Lung (tissue), 12 donors: Measurements from ENCODE around the gene RNASEH1. TPM values are rescaled to one million over a fixed set of nuclear protein-coding genes. Genes with fewer than 3 reads are reported as not detected.

Experiments
- ATAC-seq: fragments of 200-7000 bp; cut with Tn5 transposase; one replicate; pipeline ENCODE4 v1.9.1; 2020; ENCODE audit warnings: moderate number of reproducible peaks; ENCODE audit not compliant: insufficient read depth, low FRiP score
- DNase-seq, 3 donors: peaks; one replicate each; pipeline ENCODE4 v3.0.0-alpha.2; 2013 to 2017
- H3K27ac ChIP-seq, 2 donors: one replicate each; pipeline ENCODE4 v1.5.1; 2013; ENCODE audit warnings: mild to moderate bottlenecking in 2 of 2, moderate library complexity in 2 of 2, control low read depth in 1 of 2, inconsistent platforms in 1 of 2, low read depth in 1 of 2, low read length in 1 of 2
- H3K27me3 ChIP-seq, 3 donors: one replicate each; pipeline ENCODE4 v1.5.1; 2013; ENCODE audit warnings: low read length in 2 of 3; ENCODE audit not compliant: control insufficient read depth in 3 of 3, insufficient read depth in 3 of 3
- H3K36me3 ChIP-seq, 4 donors: one replicate each; pipeline ENCODE4 v1.5.1; 2013; ENCODE audit warnings: low read length in 4 of 4, mild to moderate bottlenecking in 1 of 4, moderate library complexity in 1 of 4; ENCODE audit not compliant: control insufficient read depth in 4 of 4, insufficient read depth in 4 of 4
- H3K4me1 ChIP-seq, 5 donors: one replicate each; pipeline ENCODE4 v1.5.1; 2013; ENCODE audit warnings: low read length in 5 of 5, mild to moderate bottlenecking in 2 of 5, moderate library complexity in 1 of 5; ENCODE audit not compliant: control insufficient read depth in 5 of 5, insufficient read depth in 5 of 5
- H3K4me3 ChIP-seq: one replicate; pipeline ENCODE4 v1.5.1; 2013; ENCODE audit warnings: mild to moderate bottlenecking, control low read depth, moderate library complexity
- H3K9ac ChIP-seq, 2 donors: one replicate each; pipeline ENCODE4 v1.5.1; 2013; ENCODE audit warnings: low read length in 2 of 2, control low read depth in 1 of 2; ENCODE audit not compliant: insufficient read depth in 1 of 2
- H3K9me3 ChIP-seq, 4 donors: one replicate each; pipeline ENCODE4 v1.5.1; 2013; ENCODE audit warnings: low read length in 3 of 4, mild to moderate bottlenecking in 1 of 4, moderate library complexity in 1 of 4; ENCODE audit not compliant: control insufficient read depth in 4 of 4, insufficient read depth in 3 of 4
- WGBS, 2 donors: extraction: QIAGEN DNeasy Blood & Tissue Kit; methylation state at CpG; one replicate each; pipeline ENCODE4 v1.1.7; 2013; 5-methylcytosine and 5-hydroxymethylcytosine counted together
- polyA plus RNA-seq, 2 donors: library from polyadenylated mRNA; stranded (reverse); fragments of 200-250 nt; gene quantifications; one replicate each; pipeline ENCODE4 v1.2.1, GENCODE V29; 2013
- total RNA-seq, 2 donors: library from RNA; depleted of rRNA in 1 of 2; stranded (reverse); fragments of >200 nt in 1 of 2; gene quantifications; one replicate each; pipeline ENCODE4 v1.2.1, GENCODE V29; 2014 to 2021
- TF ChIP-seq, protein P1 (sequence below): IDR thresholded peaks from 2 replicates; pipeline ENCODE4 v1.5.1; 2012; ENCODE audit warnings: mild to moderate bottlenecking; ENCODE audit errors: control extremely low read depth, extremely low read depth
- donor health status: control.
- donor health status: control.
- donor health status: Bipolar disorder and iron deficiency.
- donor health status: healthy.
- donor health status: DM: yes; HTN: yes; CAD: no.

The RNASEH1 gene
- total and polyA plus RNA-seq, 4 donors: 9.6 to 24.5 (median 15.2) TPM

DNA sequence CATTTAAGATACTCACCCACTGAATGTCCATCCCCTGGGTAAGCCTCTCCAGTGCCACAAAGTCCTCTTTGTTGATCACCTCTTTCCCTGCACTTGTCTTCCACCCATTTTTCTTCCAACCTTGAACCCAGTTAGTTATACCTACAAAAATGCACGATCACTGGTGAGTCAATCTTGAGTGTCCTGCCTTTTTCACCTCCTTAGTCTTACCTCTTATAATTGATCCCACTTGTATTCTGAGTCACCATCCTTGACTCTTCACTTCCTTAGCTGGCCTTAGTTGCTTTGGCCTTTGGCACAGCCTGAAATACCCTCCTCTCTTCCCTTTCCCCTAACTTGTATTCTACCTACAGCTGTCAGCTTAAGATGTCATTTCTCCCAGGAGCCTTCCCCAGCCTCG, 10.2 kb downstream of the RNASEH1 start:
- TF ChIP-seq, protein P1, sequence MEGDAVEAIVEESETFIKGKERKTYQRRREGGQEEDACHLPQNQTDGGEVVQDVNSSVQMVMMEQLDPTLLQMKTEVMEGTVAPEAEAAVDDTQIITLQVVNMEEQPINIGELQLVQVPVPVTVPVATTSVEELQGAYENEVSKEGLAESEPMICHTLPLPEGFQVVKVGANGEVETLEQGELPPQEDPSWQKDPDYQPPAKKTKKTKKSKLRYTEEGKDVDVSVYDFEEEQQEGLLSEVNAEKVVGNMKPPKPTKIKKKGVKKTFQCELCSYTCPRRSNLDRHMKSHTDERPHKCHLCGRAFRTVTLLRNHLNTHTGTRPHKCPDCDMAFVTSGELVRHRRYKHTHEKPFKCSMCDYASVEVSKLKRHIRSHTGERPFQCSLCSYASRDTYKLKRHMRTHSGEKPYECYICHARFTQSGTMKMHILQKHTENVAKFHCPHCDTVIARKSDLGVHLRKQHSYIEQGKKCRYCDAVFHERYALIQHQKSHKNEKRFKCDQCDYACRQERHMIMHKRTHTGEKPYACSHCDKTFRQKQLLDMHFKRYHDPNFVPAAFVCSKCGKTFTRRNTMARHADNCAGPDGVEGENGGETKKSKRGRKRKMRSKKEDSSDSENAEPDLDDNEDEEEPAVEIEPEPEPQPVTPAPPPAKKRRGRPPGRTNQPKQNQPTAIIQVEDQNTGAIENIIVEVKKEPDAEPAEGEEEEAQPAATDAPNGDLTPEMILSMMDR: no peak
- no peak for DNase-seq
- no peak overlapping the region for H3K9ac ChIP-seq
- peaks cover 35 to 49% (median 40%) of the 10 kb centered on the region in 4 donors for H3K36me3 ChIP-seq
- H3K4me3 ChIP-seq: no peak overlapping the region
- ATAC-seq: no peak
- H3K9me3 ChIP-seq: no peaks in the 10 kb centered on the region
- no peaks in the 10 kb centered on the region for H3K4me1 ChIP-seq
- H3K27me3 ChIP-seq: no peaks in the 10 kb centered on the region
- H3K27ac ChIP-seq: no peak overlapping the region
- 96 to 98% methylated on average over 2 of the region's 2 CpGs for WGBS, 2 donors

DNA sequence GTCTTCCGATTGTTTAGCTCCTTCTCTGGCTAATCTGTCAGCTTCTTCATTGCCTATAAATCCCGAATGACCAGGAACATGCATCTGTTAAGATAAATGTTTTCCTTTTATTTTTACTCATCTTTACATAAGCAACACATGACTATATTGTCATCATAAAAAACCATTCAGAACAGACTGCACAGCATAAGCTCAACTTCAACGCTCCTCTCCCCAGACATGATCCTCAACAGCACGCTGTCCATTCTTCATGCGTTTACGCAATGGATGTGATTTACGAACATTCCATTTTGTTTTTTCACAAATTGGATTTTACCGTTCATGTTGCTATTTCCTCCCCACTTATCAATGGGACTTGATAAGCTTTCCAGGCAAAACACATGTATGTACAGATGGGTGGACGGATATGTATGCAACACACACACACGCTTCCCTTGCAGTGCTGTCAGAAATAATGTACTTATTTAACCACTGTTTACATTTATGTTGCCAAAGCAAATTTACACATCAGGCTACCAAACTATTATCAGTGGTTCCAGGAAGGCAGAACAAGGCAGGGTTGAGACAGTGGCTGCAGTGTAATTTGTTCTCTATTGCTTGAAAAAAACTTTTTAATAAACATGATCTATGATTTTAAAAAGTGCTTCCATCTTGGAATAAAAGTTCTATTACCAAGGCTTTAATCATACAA, 12.2 kb downstream of the RNASEH1 start:
- Histone ChIP-seq H3K4me1 (no peaks in the 10 kb centered on the region), H3K36me3 (peaks cover 39 to 51% (median 43%) of the 10 kb centered on the region in 4 donors), H3K27ac (no peak overlapping the region), H3K9ac (no peak overlapping the region), H3K27me3 (no peaks in the 10 kb centered on the region), H3K4me3 (no peak overlapping the region), H3K9me3 (no peaks in the 10 kb centered on the region)
- WGBS, 2 donors: 92 to 95% methylated on average over 10 of the region's 10 CpGs
- no peak for DNase-seq
- no peak for ATAC-seq
- TF ChIP-seq, protein P1: no peak

DNA sequence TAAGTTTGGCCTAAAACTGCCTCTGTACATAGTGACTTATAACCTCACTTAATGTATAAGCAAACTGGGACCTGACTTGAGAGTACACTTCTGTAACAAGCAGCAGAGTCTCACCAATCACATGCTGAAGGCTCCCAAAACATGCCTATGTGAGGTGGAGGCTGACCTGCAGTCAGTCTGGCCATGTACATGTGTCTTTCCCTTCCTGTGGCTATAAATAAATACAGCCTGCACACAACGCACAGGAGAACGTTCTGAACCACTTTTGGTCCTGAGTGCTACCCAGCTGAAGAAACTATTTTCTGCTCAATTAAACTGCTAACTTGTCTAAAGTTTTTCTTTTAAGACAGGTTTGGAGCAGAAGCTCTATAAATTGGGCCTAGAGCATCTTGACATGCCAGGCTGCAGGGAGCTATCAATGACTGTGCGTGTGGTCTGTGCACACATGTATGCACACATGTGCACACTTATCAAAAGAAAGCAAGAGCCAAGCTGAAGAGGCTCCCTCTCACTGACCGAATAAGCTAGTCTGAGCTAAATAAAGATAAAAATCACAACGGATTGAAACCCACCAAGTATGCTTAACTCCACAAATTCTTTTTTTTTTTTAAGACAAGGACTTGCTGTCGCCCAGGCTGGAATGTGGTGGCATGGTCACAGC, 15.0 kb downstream of the RNASEH1 start:
- Histone ChIP-seq H3K36me3 (peaks cover 29 to 33% (median 32%) of the 10 kb centered on the region in 4 donors), H3K9ac (no peak overlapping the region), H3K9me3 (no peaks in the 10 kb centered on the region), H3K27me3 (no peaks in the 10 kb centered on the region), H3K4me3 (no peak overlapping the region), H3K27ac (no peak overlapping the region), H3K4me1 (no peaks in the 10 kb centered on the region)
- DNase-seq (no peak), ATAC-seq (no peak)
- WGBS, 2 donors: 75 to 82% methylated on average over 6 of the region's 6 CpGs
- TF ChIP-seq, protein P1: no peak
